GM12864 (cell line): ENCODE measurements around the gene ADAM8.

Experiments used
- DNase-seq: peaks from one replicate; pipeline ENCODE4 v3.0.0-alpha.2; 2011; ENCODE audit warnings: low read depth
- H3K4me3 ChIP-seq: 2 replicates; pipeline ENCODE4 v1.5.1; 2011; ENCODE audit warnings: mild to moderate bottlenecking, low read depth, low read length, control low read depth
- TF ChIP-seq, protein P1 (sequence below): IDR thresholded peaks from 2 replicates; pipeline ENCODE4 v1.5.1; 2011; ENCODE audit warnings: low read depth, mild to moderate bottlenecking, moderate library complexity, low read length, control low read depth, inconsistent platforms; ENCODE audit errors: missing control alignments

The ADAM8 gene

GRCh38 chr10:133230044-133230361, 46.7 kb downstream of the ADAM8 start, which contains the start of gene UTF1:
TSS of gene UTF1 (plus strand) at chr10:133230217. CDS start at chr10:133230289, 72 bp downstream.
- H3K4me3 ChIP-seq, result no peak within 1 kb of the TSS
- TF ChIP-seq, protein P1, sequence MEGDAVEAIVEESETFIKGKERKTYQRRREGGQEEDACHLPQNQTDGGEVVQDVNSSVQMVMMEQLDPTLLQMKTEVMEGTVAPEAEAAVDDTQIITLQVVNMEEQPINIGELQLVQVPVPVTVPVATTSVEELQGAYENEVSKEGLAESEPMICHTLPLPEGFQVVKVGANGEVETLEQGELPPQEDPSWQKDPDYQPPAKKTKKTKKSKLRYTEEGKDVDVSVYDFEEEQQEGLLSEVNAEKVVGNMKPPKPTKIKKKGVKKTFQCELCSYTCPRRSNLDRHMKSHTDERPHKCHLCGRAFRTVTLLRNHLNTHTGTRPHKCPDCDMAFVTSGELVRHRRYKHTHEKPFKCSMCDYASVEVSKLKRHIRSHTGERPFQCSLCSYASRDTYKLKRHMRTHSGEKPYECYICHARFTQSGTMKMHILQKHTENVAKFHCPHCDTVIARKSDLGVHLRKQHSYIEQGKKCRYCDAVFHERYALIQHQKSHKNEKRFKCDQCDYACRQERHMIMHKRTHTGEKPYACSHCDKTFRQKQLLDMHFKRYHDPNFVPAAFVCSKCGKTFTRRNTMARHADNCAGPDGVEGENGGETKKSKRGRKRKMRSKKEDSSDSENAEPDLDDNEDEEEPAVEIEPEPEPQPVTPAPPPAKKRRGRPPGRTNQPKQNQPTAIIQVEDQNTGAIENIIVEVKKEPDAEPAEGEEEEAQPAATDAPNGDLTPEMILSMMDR, result no peak
- no peak for DNase-seq

- TF ChIP-seq, protein P1, result no peak
- no peak for DNase-seq
- no peak overlapping the region for H3K4me3 ChIP-seq
Observed at GRCh38 chr10:133229265-133230043, 47.2 kb downstream of the ADAM8 start.

GRCh38 chr10:133227256-133227655, 49.4 kb downstream of the ADAM8 start:
- no peak overlapping the region for H3K4me3 ChIP-seq
- no peak for DNase-seq
- TF ChIP-seq, protein P1, result no peak

DNA sequence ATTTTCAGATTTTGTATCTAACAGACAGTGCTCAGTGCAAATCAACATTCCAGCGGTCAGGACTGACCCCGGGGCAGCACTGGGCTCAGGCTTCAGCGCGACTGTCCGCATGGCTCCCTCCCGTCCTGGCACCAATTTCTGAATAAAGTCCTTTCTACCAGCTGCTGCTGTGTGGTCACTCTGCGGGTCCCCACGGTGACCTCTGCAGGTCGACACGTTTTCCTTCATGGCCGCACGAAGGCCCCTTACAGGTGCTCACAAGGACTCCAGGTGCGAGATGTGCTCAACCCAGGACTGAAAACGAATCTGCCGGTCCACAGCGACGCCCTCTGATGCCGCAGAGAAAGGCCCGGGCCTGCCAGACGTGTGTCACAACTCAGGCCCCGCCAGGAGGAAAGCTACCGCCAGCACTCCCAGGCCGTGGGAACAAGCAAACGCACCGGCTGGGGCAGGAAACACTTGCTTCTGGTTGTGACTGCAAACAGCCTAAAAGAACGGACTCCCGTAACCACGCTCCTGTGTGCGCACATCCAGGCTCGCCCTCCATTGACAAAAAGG, 50.3 kb downstream of the ADAM8 start:
- DNase-seq, result no peak
- TF ChIP-seq, protein P1, result peak; percentile 22
- no peak overlapping the region for H3K4me3 ChIP-seq

GRCh38 chr10:133225707-133226191, 50.9 kb downstream of the ADAM8 start:
- no peak for DNase-seq
- no peak overlapping the region for H3K4me3 ChIP-seq
- TF ChIP-seq, protein P1, result no peak

DNA sequence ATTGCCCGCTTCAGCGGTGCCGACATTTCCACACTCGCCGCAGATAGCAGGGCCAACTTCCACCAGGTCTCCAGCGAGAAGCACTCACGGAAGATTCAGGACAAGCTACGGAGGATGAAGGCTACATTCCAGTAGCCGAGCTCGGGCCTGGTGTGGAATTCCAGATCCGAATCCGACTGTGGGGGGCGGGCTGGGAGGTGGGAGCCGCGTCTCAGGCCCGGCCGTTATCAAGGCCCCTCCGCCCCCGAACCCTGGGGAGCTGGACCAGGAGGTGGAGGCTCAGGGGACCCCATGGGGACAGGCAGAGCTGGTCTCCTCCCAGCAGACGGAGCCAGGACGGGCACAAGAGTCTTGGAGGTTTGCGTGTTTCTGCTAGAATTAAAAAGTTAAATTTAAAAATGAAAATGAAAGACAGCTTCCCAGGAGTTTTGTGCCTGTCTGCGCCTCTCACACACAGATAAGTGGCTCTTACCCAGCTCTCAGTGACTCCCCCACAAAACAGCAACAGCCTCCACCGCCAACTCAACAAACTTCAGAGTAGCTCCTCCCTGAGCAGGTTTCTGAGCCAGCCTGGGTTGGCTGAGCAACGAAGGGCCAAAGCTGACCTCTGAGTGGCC, 51.8 kb downstream of the ADAM8 start:
- H3K4me3 ChIP-seq, result no peak overlapping the region

More for the DNA sequence above, 51.8 kb downstream of the ADAM8 start:
- TF ChIP-seq, protein P1, result no peak
- no peak for DNase-seq
